ENCODE data around the gene CBLN3.
"Not testable (repeated sequence)": the region's sequence is repeated elsewhere in the genome, so short reads cannot be mapped to it uniquely, and the experiment has no call there.

Gene CBLN3

GRCh38 chr14:24429395-24430142 lies at the start of gene CBLN3, which contains the start of gene KHNYN:
TSS of gene CBLN3 (minus strand) at chr14:24429668. CDS start at chr14:24429054, 614 bp downstream.
TSS of gene KHNYN (plus strand) at chr14:24429954. CDS start at chr14:24430731, 777 bp downstream.
- Histone ChIP-seq H3K4me1 (ENCODE audit: insufficient read depth, poor library complexity, severe bottlenecking) (peaks cover 34% of the 10 kb centered on the region), H3K27me3 (ENCODE audit: insufficient read depth, poor library complexity, severe bottlenecking) (no peaks in the 10 kb centered on the region), H3K9me3 (ENCODE audit: severe bottlenecking) (no peaks in the 10 kb centered on the region), H3K27ac (ENCODE audit: poor library complexity, severe bottlenecking) (peak within 1 kb of the TSS; percentile 75), H3K4me3 (ENCODE audit: severe bottlenecking) (peak within 1 kb of the TSS; percentile 89), H3K36me3 (ENCODE audit: low read depth) (peaks cover 33% of the 10 kb centered on the region)
- DNase-seq (ENCODE audit: low spot score) (peak; percentile 92), ATAC-seq (ENCODE audit: low read depth) (peak; percentile 71)
- TF ChIP-seq, protein P1, sequence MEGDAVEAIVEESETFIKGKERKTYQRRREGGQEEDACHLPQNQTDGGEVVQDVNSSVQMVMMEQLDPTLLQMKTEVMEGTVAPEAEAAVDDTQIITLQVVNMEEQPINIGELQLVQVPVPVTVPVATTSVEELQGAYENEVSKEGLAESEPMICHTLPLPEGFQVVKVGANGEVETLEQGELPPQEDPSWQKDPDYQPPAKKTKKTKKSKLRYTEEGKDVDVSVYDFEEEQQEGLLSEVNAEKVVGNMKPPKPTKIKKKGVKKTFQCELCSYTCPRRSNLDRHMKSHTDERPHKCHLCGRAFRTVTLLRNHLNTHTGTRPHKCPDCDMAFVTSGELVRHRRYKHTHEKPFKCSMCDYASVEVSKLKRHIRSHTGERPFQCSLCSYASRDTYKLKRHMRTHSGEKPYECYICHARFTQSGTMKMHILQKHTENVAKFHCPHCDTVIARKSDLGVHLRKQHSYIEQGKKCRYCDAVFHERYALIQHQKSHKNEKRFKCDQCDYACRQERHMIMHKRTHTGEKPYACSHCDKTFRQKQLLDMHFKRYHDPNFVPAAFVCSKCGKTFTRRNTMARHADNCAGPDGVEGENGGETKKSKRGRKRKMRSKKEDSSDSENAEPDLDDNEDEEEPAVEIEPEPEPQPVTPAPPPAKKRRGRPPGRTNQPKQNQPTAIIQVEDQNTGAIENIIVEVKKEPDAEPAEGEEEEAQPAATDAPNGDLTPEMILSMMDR (IDR thresholded peaks at IDR 0.05; ENCODE audit: poor library complexity, severe bottlenecking): no peak

DNA sequence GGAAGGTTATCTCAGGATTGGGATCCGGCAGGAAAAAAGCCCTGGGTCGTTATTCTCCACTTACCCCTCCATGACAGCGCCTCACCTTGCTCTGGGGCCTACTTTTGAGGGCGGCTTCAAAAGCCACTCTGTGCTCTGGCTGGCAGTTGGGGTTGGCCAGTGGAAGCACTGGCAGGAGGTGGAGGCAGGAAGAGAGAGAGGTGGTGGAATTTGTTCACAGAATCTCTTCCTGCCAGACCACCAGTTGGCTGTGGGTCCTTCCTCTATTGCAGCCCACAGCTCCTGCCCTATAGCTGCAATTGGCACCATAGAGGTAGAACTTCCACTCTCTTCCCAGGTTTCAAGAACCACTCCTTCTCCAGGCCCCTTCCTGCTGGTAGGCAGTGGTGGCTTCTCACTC lies 45.8 kb upstream of the CBLN3 start:
- Histone ChIP-seq H3K27me3 (ENCODE audit: insufficient read depth, poor library complexity, severe bottlenecking) (no peaks in the 10 kb centered on the region), H3K4me1 (ENCODE audit: insufficient read depth, poor library complexity, severe bottlenecking) (no peaks in the 10 kb centered on the region), H3K9me3 (ENCODE audit: severe bottlenecking) (no peaks in the 10 kb centered on the region), H3K4me3 (ENCODE audit: severe bottlenecking) (no peak overlapping the region), H3K36me3 (ENCODE audit: low read depth) (no peaks in the 10 kb centered on the region), H3K27ac (ENCODE audit: poor library complexity, severe bottlenecking) (no peak overlapping the region)
- DNase-seq (ENCODE audit: low spot score) (no peak), ATAC-seq (ENCODE audit: low read depth) (no peak)
- TF ChIP-seq, protein P1 (IDR thresholded peaks at IDR 0.05; ENCODE audit: poor library complexity, severe bottlenecking): no peak

DNA sequence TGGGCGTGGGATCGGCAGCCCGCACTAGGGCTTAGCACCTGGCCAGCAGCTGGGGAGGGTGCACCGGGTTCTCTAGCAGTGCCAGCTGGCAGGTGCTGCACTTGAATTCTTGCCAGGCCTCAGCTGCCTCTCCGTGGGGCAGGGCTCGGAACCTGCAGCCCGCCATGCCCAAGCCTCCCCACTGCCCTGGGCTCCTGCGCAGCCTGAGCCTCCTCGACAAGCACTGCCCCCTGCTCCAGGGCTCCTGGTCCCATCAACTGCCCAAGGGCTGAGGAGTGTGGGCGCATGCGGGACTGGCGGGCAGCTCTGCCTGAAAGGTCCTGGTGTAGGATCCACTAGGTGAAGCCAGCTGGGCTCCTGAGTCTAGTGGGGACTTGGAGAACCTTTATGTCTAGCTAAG lies 43.7 kb upstream of the CBLN3 start:
- TF ChIP-seq, protein P1 (IDR thresholded peaks at IDR 0.05; ENCODE audit: poor library complexity, severe bottlenecking): no peak
- H3K4me3 ChIP-seq (ENCODE audit: severe bottlenecking): no peak overlapping the region
- no peaks in the 10 kb centered on the region for H3K27me3 ChIP-seq (ENCODE audit: insufficient read depth, poor library complexity, severe bottlenecking)
- H3K9me3 ChIP-seq (ENCODE audit: severe bottlenecking): no peaks in the 10 kb centered on the region
- no peak for DNase-seq (ENCODE audit: low spot score)
- no peak overlapping the region for H3K27ac ChIP-seq (ENCODE audit: poor library complexity, severe bottlenecking)
- ATAC-seq (ENCODE audit: low read depth): no peak
- no peaks in the 10 kb centered on the region for H3K36me3 ChIP-seq (ENCODE audit: low read depth)
- H3K4me1 ChIP-seq (ENCODE audit: insufficient read depth, poor library complexity, severe bottlenecking): no peaks in the 10 kb centered on the region

- not testable (repeated sequence) for H3K27ac ChIP-seq (ENCODE audit: poor library complexity, severe bottlenecking); H3K36me3 ChIP-seq (ENCODE audit: low read depth); DNase-seq (ENCODE audit: low spot score); H3K27me3 ChIP-seq (ENCODE audit: insufficient read depth, poor library complexity, severe bottlenecking); H3K4me1 ChIP-seq (ENCODE audit: insufficient read depth, poor library complexity, severe bottlenecking); H3K9me3 ChIP-seq (ENCODE audit: severe bottlenecking); ATAC-seq (ENCODE audit: low read depth); H3K4me3 ChIP-seq (ENCODE audit: severe bottlenecking)
Measured at GRCh38 chr14:24470450-24470849, 41.0 kb upstream of the CBLN3 start.

DNA sequence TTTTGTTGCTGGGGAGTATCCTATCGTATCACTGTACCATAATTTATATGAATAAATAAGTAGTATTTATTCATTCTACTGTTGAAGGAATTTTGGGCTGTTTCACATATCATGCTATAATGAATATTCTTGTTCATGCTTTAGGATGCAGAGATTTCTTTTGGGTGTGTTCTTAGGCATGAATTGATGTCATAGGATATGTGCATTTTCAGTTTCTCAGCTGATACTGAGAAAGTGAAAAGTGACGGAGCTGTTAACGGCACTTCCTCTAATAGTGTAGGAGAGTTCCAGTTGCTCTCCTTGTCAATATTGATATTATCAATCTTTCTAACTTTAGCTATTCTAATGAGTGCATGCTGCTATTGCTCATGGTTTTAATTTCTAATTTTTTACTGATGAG lies 36.3 kb upstream of the CBLN3 start:
- no peak overlapping the region for H3K27ac ChIP-seq (ENCODE audit: poor library complexity, severe bottlenecking)
- H3K4me1 ChIP-seq (ENCODE audit: insufficient read depth, poor library complexity, severe bottlenecking): no peaks in the 10 kb centered on the region
- no peak overlapping the region for H3K4me3 ChIP-seq (ENCODE audit: severe bottlenecking)
- ATAC-seq (ENCODE audit: low read depth) (no peak), DNase-seq (ENCODE audit: low spot score) (no peak)
- H3K36me3 ChIP-seq (ENCODE audit: low read depth): no peaks in the 10 kb centered on the region
- TF ChIP-seq, protein P1 (IDR thresholded peaks at IDR 0.05; ENCODE audit: poor library complexity, severe bottlenecking): no peak
- H3K27me3 ChIP-seq (ENCODE audit: insufficient read depth, poor library complexity, severe bottlenecking): no peaks in the 10 kb centered on the region
- no peaks in the 10 kb centered on the region for H3K9me3 ChIP-seq (ENCODE audit: severe bottlenecking)

All from RWPE2 (cell line).